IMR-90 (cell line): ENCODE measurements around the gene TMCO1. TPM values are rescaled to one million over a fixed set of nuclear protein-coding genes. Genes with fewer than 3 reads are reported as not detected.

Experiments used
- ATAC-seq: fragments of 200-7000 bp; cut with Tn5 transposase; 2 replicates; pipeline ENCODE4 v1.9.1; 2020; ENCODE audit warnings: low read depth, mild to moderate bottlenecking, moderate library complexity
- BruUV-seq: library from RNA; stranded (reverse); fragments of 400-500 nt; replicated peaks from 2 replicates; lab custom pipeline; 2021; lab: Mats Ljungman, UMichigan
- CTCF ChIA-PET: fragments of 300-600 bp; formaldehyde crosslinking; extraction: SDS; loops from one replicate; lab custom pipeline; 2021; ENCODE audit warnings: antibody characterized with exemption; lab: Yijun Ruan, JAX
- POLR2A ChIA-PET: fragments of 300-600 bp; sonication (Branson Sonifier 250); formaldehyde crosslinking; loops from one replicate; lab custom pipeline; 2022; ENCODE audit warnings: antibody characterized with exemption; ENCODE audit not compliant: unreplicated experiment; lab: Charles Lee
- DNase-seq: peaks from one replicate; pipeline ENCODE4 v3.0.0; 2013
- H2AFZ ChIP-seq: replicated peaks from 2 replicates; pipeline ENCODE3; 2013; ENCODE audit warnings: low read length, mild to moderate bottlenecking; ENCODE audit not compliant: poor library complexity
- H2AK5ac ChIP-seq: 2 replicates; pipeline ENCODE4 v1.6.1; 2013; ENCODE audit warnings: low read depth, low read length, inconsistent platforms
- H2AK9ac ChIP-seq: replicated peaks from 2 replicates; pipeline ENCODE3; 2013; ENCODE audit warnings: mild to moderate bottlenecking, low read depth, low read length, moderate library complexity; ENCODE audit not compliant: poor library complexity
- H2BK120ac ChIP-seq: 2 replicates; pipeline ENCODE4 v1.6.1; 2013; ENCODE audit warnings: low read depth, low read length, inconsistent platforms
- H2BK15ac ChIP-seq: 3 replicates; pipeline ENCODE4 v1.6.1; 2013; ENCODE audit warnings: low read depth, low read length, inconsistent platforms
- H2BK20ac ChIP-seq: 2 replicates; pipeline ENCODE4 v1.6.1; 2013; ENCODE audit warnings: low read depth, mild to moderate bottlenecking, inconsistent platforms, low read length, moderate library complexity
- H2BK5ac ChIP-seq: 2 replicates; pipeline ENCODE4 v1.6.1; 2013; ENCODE audit warnings: mild to moderate bottlenecking, low read depth, low read length, inconsistent platforms; ENCODE audit not compliant: poor library complexity, severe bottlenecking
- H3K14ac ChIP-seq: replicated peaks from 2 replicates; pipeline ENCODE4 v1.6.1; 2013; ENCODE audit warnings: low read depth, low read length, inconsistent platforms
- H3K18ac ChIP-seq: 2 replicates; pipeline ENCODE4 v1.6.1; 2013; ENCODE audit warnings: low read depth, low read length, control low read depth
- H3K23ac ChIP-seq: 2 replicates; pipeline ENCODE4 v1.6.1; 2013; ENCODE audit warnings: low read depth, low read length, inconsistent platforms
- H3K27ac ChIP-seq: 2 replicates; pipeline ENCODE4 v1.5.1; 2013; ENCODE audit warnings: mild to moderate bottlenecking, control low read depth, low read length; ENCODE audit not compliant: insufficient read depth
- H3K27me3 ChIP-seq: 2 replicates; pipeline ENCODE4 v1.6.1; 2013; ENCODE audit warnings: low read length; ENCODE audit not compliant: control insufficient read depth, insufficient read depth
- H3K36me3 ChIP-seq: 2 replicates; pipeline ENCODE4 v1.6.1; 2013; ENCODE audit warnings: low read length, mixed read lengths; ENCODE audit not compliant: control insufficient read depth, insufficient read depth
- H3K4ac ChIP-seq: 2 replicates; pipeline ENCODE4 v1.6.1; 2013; ENCODE audit warnings: low read depth, low read length, inconsistent platforms
- H3K4me1 ChIP-seq: 2 replicates; pipeline ENCODE4 v1.6.1; 2013; ENCODE audit warnings: low read length, mixed read lengths; ENCODE audit not compliant: control insufficient read depth, insufficient read depth
- H3K4me2 ChIP-seq: 2 replicates; pipeline ENCODE4 v1.6.1; 2013; ENCODE audit warnings: low read depth, mild to moderate bottlenecking, control low read depth, low read length, moderate library complexity
- H3K4me3 ChIP-seq: 2 replicates; pipeline ENCODE4 v1.5.1; 2013; ENCODE audit warnings: low read depth, mild to moderate bottlenecking, control low read depth, low read length, moderate library complexity; ENCODE audit not compliant: insufficient read depth
- H3K56ac ChIP-seq: 2 replicates; pipeline ENCODE4 v1.6.1; 2013; ENCODE audit warnings: low read length, inconsistent platforms; ENCODE audit not compliant: insufficient read depth; ENCODE audit errors: extremely low read depth
- H3K79me1 ChIP-seq, 2 experiments: 2 replicates each; pipeline ENCODE4 v1.6.1; 2013; ENCODE audit warnings: low read length in 2 of 2, inconsistent platforms in 1 of 2, low read depth in 1 of 2
- H3K9ac ChIP-seq: 2 replicates; pipeline ENCODE4 v1.6.1; 2013; ENCODE audit warnings: low read depth, low read length, control low read depth
- H3K9me1 ChIP-seq: 2 replicates; pipeline ENCODE4 v1.6.1; 2013; ENCODE audit warnings: low read length, inconsistent platforms; ENCODE audit not compliant: insufficient read depth
- H3K9me3 ChIP-seq: 2 replicates; pipeline ENCODE4 v1.6.1; 2013; ENCODE audit warnings: low read length; ENCODE audit not compliant: control insufficient read depth, insufficient read depth
- H4K20me1 ChIP-seq: 2 replicates; pipeline ENCODE4 v1.6.1; 2013; ENCODE audit warnings: low read length, inconsistent platforms; ENCODE audit not compliant: insufficient read depth
- H4K5ac ChIP-seq: 2 replicates; pipeline ENCODE4 v1.6.1; 2013; ENCODE audit warnings: mild to moderate bottlenecking, low read depth, low read length, control low read depth
- H4K8ac ChIP-seq, 2 experiments: 2 replicates each; pipeline ENCODE4 v1.6.1; 2013; ENCODE audit warnings: low read depth in 2 of 2, low read length in 2 of 2, control low read depth in 1 of 2, inconsistent platforms in 1 of 2
- H4K91ac ChIP-seq: 2 replicates; pipeline ENCODE4 v1.6.1; 2013; ENCODE audit warnings: low read depth, low read length, inconsistent platforms; ENCODE audit not compliant: insufficient read depth
- BHLHE40 ChIP-seq: fragments of 150-350 bp; IDR thresholded peaks from 2 replicates; pipeline ENCODE4 v1.6.1; 2016; ENCODE audit warnings: mild to moderate bottlenecking, low read depth, low read length
- CEBPB ChIP-seq: IDR thresholded peaks from 2 replicates; pipeline ENCODE4 v1.6.1; 2012; ENCODE audit warnings: low read depth, low read length, improper control_type of control experiment
- CHD1 ChIP-seq: IDR thresholded peaks from 2 replicates; pipeline ENCODE4 v1.6.1; 2012; ENCODE audit warnings: low read depth, low read length, improper control_type of control experiment
- CTCF ChIP-seq: conservative IDR thresholded peaks from 2 replicates; pipeline ENCODE4 v1.5.1; 2012; ENCODE audit warnings: mild to moderate bottlenecking, low read depth, low read length, improper control_type of control experiment
- ELK1 ChIP-seq: fragments of 150-350 bp; IDR thresholded peaks from 2 replicates; pipeline ENCODE4 v1.6.1; 2016; ENCODE audit warnings: low read depth, mild to moderate bottlenecking, low read length, moderate library complexity, borderline replicate concordance
- FOS ChIP-seq: fragments of 150-350 bp; IDR thresholded peaks from 2 replicates; pipeline ENCODE4 v1.6.1; 2016; ENCODE audit warnings: low read depth, low read length
- MAFK ChIP-seq: IDR thresholded peaks from 2 replicates; pipeline ENCODE4 v1.6.1; 2012; ENCODE audit warnings: low read depth, low read length, improper control_type of control experiment
- MAZ ChIP-seq: IDR thresholded peaks from 2 replicates; pipeline ENCODE4 v1.6.1; 2012; ENCODE audit warnings: low read depth, mild to moderate bottlenecking, low read length, improper control_type of control experiment, moderate library complexity, borderline replicate concordance
- MXI1 ChIP-seq: IDR thresholded peaks from 2 replicates; pipeline ENCODE4 v1.6.1; 2012; ENCODE audit warnings: low read depth, mild to moderate bottlenecking, low read length, moderate library complexity, borderline replicate concordance
- NFE2L2 ChIP-seq: fragments of 150-350 bp; IDR thresholded peaks from 2 replicates; pipeline ENCODE4 v1.6.1; 2016; ENCODE audit warnings: low read depth, mild to moderate bottlenecking, low read length
- POLR2A ChIP-seq: IDR thresholded peaks from 2 replicates; pipeline ENCODE4 v1.6.1; 2012; ENCODE audit warnings: mild to moderate bottlenecking, low read depth, low read length
- RAD21 ChIP-seq: IDR thresholded peaks from 2 replicates; pipeline ENCODE4 v1.6.1; 2012; ENCODE audit warnings: low read length, improper control_type of control experiment
- RCOR1 ChIP-seq: IDR thresholded peaks from 2 replicates; pipeline ENCODE4 v1.6.1; 2012; ENCODE audit warnings: mild to moderate bottlenecking, low read length, improper control_type of control experiment; ENCODE audit not compliant: insufficient replicate concordance
- RFX5 ChIP-seq: IDR thresholded peaks from 2 replicates; pipeline ENCODE4 v1.8.0; 2012; ENCODE audit warnings: low read depth, mild to moderate bottlenecking, low read length, moderate library complexity
- SMC3 ChIP-seq: fragments of 150-350 bp; IDR thresholded peaks from 2 replicates; pipeline ENCODE4 v1.6.1; 2016; ENCODE audit warnings: low read depth, mild to moderate bottlenecking, antibody characterized with exemption, low read length, moderate library complexity
- USF2 ChIP-seq: fragments of 150-350 bp; IDR thresholded peaks from 2 replicates; pipeline ENCODE4 v1.6.1; 2017; ENCODE audit warnings: mild to moderate bottlenecking, antibody characterized with exemption, low read length, low read depth
- WGBS, 2 experiments: methylation state at CpG; one replicate each; pipeline versions ENCODE4 v1.1.5 to v1.1.7; 2013; ENCODE audit warnings: missing lambda C conversion rate in 2 of 2; ENCODE audit not compliant: insufficient read length in 1 of 2; ENCODE audit errors: extremely low coverage in 2 of 2; 5-methylcytosine and 5-hydroxymethylcytosine counted together
- dilution Hi-C: fragments of 300-500 bp; cut with HindIII; formaldehyde crosslinking; loops from one replicate; pipeline ENCODE4 v1.14.3; 2018; ENCODE audit warnings: low sequenced_read_pairs; ENCODE audit not compliant: unreplicated experiment
- in situ Hi-C: fragments of 300-500 bp; cut with MboI; formaldehyde crosslinking; loops from 3 replicates; pipeline ENCODE4 v1.14.3; 2019; ENCODE audit warnings: low sequenced_read_pairs, inconsistent platforms, mixed read lengths
- intact Hi-C: fragments of 100-400 bp; cut with micrococcal nuclease; formaldehyde crosslinking; loops from 2 replicates; pipeline ENCODE4 v1.10.0; 2022
- polyA plus RNA-seq, 3 experiments: library from polyadenylated mRNA; depleted of rRNA; stranded (reverse); fragments of >200 nt; gene quantifications; 2 replicates each; pipeline ENCODE4 v1.2.3, GENCODE V29; 2012; ENCODE audit warnings: low replicate concordance in 1 of 3
- total RNA-seq: library from RNA; depleted of rRNA; stranded (reverse); fragments of >200 nt; gene quantifications from 2 replicates; pipeline ENCODE4 v1.2.3, GENCODE V29; 2012

The TMCO1 gene
- total and polyA plus RNA-seq, 2 of the 4 experiments (the other 2 are of a cell fraction) = 86.4 to 113 TPM

- Histone ChIP-seq H2AFZ (no peak overlapping the region), H3K36me3 (peaks cover 5% of the 10 kb centered on the region), H3K4ac (no peak overlapping the region), H4K8ac (no peak overlapping the region), H2AK5ac (no peak overlapping the region), H3K18ac (no peak overlapping the region), H3K9me3 (no peaks in the 10 kb centered on the region), H3K56ac (no peak overlapping the region), H3K27me3 (no peaks in the 10 kb centered on the region), H3K4me3 (no peak overlapping the region), H3K23ac (no peak overlapping the region), H3K27ac (no peak overlapping the region), H4K5ac (no peak overlapping the region), H2AK9ac (no peak overlapping the region), H3K4me1 (no peaks in the 10 kb centered on the region), H3K4me2 (no peak overlapping the region), H2BK120ac (no peak overlapping the region), H3K79me1 (peaks cover 0 to 5% of the 10 kb centered on the region in 2 experiments; a peak in 2 of 4 replicates), H2BK5ac (no peak overlapping the region), H3K9me1 (no peaks in the 10 kb centered on the region), H3K14ac (no peak overlapping the region), H2BK20ac (no peak overlapping the region), H4K20me1 (no peaks in the 10 kb centered on the region), H3K9ac (no peak overlapping the region), H2BK15ac (no peak overlapping the region), H4K91ac (no peak overlapping the region)
- POLR2A ChIA-PET = no interaction called here
- BruUV-seq = no TSS peak
- in situ Hi-C loops = no loop called here
- CTCF ChIA-PET = interaction anchor here (0.6 kb wide), 1 partner anchor 9 kb away, joined by 3 read pairs; no protein-coding TSS in a partner anchor
- no peak for ATAC-seq
- dilution Hi-C loops = no loop called here
- WGBS, 2 experiments = no CpG with 5 or more reads among the region's 2 CpGs
- TF ChIP-seq NFE2L2 (no peak), ELK1 (no peak), USF2 (no peak), SMC3 (no peak), MXI1 (no peak), RCOR1 (no peak), CTCF (no peak), CEBPB (no peak), POLR2A (no peak), RAD21 (no peak), MAFK (no peak), FOS (no peak), RFX5 (no peak), BHLHE40 (no peak), CHD1 (no peak), MAZ (no peak)
- DNase-seq = no peak
- intact Hi-C loops = no loop called here
Measured at GRCh38 chr1:165726169-165726568, 42.5 kb downstream of the TMCO1 start.
